Measurements from ENCODE around the gene WNK2. TPM values are rescaled to one million over a fixed set of nuclear protein-coding genes. Genes with fewer than 3 reads are reported as not detected.
A peak's percentile ranks its signal among the peaks of the same experiment; 100 is the strongest.

The WNK2 gene
- total RNA-seq, 1 donor from 2014 or later, result 1.9 TPM

DNA sequence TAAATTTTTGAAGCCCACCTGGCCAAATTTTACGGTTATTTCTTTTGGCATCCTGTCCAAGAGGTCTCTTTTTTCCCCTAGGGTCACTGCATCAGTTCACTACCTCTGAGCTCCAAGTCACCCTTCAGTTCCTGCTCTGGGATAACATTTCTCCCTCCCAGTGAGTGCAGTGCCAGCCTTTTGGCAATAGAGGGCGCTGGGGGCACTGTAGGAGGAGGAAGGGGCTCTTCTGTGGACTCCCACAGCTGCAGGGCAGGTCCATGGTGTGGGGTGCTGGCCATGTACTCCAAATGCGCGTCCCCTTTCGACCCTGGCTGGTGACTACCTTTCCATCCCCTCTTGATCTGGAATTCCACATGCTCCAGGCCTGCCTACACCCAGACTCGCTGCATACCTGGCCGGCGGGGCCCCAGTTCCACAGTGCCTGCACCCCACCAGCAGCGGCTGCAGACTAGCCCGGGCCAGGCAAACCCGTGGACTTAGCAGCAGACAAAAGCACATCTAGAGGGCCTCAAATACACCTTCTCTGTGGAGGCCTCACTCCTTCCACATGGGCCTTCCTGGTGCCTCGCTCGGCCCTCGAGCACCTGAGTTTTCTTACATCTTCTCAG lies 29.5 kb upstream of the WNK2 start:
- Mint-ChIP-seq H3K27me3 (ENCODE audit: low read depth, unreplicated experiment) (peaks cover 10% of the 10 kb centered on the region), H3K9me3 (ENCODE audit: unreplicated experiment) (no peaks in the 10 kb centered on the region), H3K4me1 (ENCODE audit: low read depth, unreplicated experiment) (peaks cover under 1% of the 10 kb centered on the region), H3K36me3 (ENCODE audit: low read depth, unreplicated experiment) (no peaks in the 10 kb centered on the region), H3K4me3 (ENCODE audit: unreplicated experiment) (no peak overlapping the region), H3K27ac (ENCODE audit: unreplicated experiment) (no peak overlapping the region)
- no peaks in the 10 kb centered on the region for H3K27me3 ChIP-seq (ENCODE audit: insufficient read depth, low read length)
- DNase-seq (ENCODE audit: low read depth) (no peak), FAIRE-seq (no peak)
- H3K9ac ChIP-seq (ENCODE audit: low read length), result no peak overlapping the region
- no peaks in the 10 kb centered on the region for H4K20me1 ChIP-seq (ENCODE audit: insufficient read depth, low read length)
- H3K4me2 ChIP-seq (ENCODE audit: low read length), result no peak overlapping the region
- TF ChIP-seq CTCF (IDR thresholded peaks at IDR 0.05; ENCODE audit: insufficient read depth, low read depth, low read length), result peak; percentile 40
- no peak for TF ChIP-seq EZH2 (IDR thresholded peaks at IDR 0.05; ENCODE audit: insufficient read depth, low read length)
- peaks cover 2% of the 10 kb centered on the region for H3K4me1 ChIP-seq (ENCODE audit: insufficient read depth, low read length)
- no peaks in the 10 kb centered on the region for H3K9me3 ChIP-seq (ENCODE audit: insufficient read depth, low read depth, low read length)
- H3K36me3 ChIP-seq (ENCODE audit: insufficient read depth, low read length), result no peaks in the 10 kb centered on the region
- H2AFZ ChIP-seq (ENCODE audit: low read depth, low read length), result no peak overlapping the region
- H3K27ac ChIP-seq (ENCODE audit: low read depth, low read length), result no peak overlapping the region
- H3K4me3 ChIP-seq (ENCODE audit: insufficient read depth, low read depth, low read length), result no peak overlapping the region
- H3K79me2 ChIP-seq (ENCODE audit: insufficient read depth, low read length), result no peaks in the 10 kb centered on the region

GRCh38 chr9:93155716-93156474 lies 28.0 kb upstream of the WNK2 start:
- Mint-ChIP-seq H3K36me3 (ENCODE audit: low read depth, unreplicated experiment) (no peaks in the 10 kb centered on the region), H3K4me1 (ENCODE audit: low read depth, unreplicated experiment) (peaks cover 6% of the 10 kb centered on the region), H3K27ac (ENCODE audit: unreplicated experiment) (no peak overlapping the region), H3K4me3 (ENCODE audit: unreplicated experiment) (no peak overlapping the region), H3K9me3 (ENCODE audit: unreplicated experiment) (no peaks in the 10 kb centered on the region), H3K27me3 (ENCODE audit: low read depth, unreplicated experiment) (peaks cover 8% of the 10 kb centered on the region)
- TF ChIP-seq CTCF (IDR thresholded peaks at IDR 0.05; ENCODE audit: insufficient read depth, low read depth, low read length) (no peak), EZH2 (IDR thresholded peaks at IDR 0.05; ENCODE audit: insufficient read depth, low read length) (no peak)
- Histone ChIP-seq H3K4me1 (ENCODE audit: insufficient read depth, low read length) (peaks cover 7% of the 10 kb centered on the region), H3K27ac (ENCODE audit: low read depth, low read length) (no peak overlapping the region), H3K9me3 (ENCODE audit: insufficient read depth, low read depth, low read length) (no peaks in the 10 kb centered on the region), H3K27me3 (ENCODE audit: insufficient read depth, low read length) (no peaks in the 10 kb centered on the region), H3K9ac (ENCODE audit: low read length) (no peak overlapping the region), H4K20me1 (ENCODE audit: insufficient read depth, low read length) (no peaks in the 10 kb centered on the region), H3K79me2 (ENCODE audit: insufficient read depth, low read length) (no peaks in the 10 kb centered on the region), H3K4me2 (ENCODE audit: low read length) (no peak overlapping the region), H2AFZ (ENCODE audit: low read depth, low read length) (no peak overlapping the region), H3K4me3 (ENCODE audit: insufficient read depth, low read depth, low read length) (no peak overlapping the region), H3K36me3 (ENCODE audit: insufficient read depth, low read length) (no peaks in the 10 kb centered on the region)
- DNase-seq (ENCODE audit: low read depth), result no peak
- no peak for FAIRE-seq
